ENCODE results near the gene PYROXD2.

DNA sequence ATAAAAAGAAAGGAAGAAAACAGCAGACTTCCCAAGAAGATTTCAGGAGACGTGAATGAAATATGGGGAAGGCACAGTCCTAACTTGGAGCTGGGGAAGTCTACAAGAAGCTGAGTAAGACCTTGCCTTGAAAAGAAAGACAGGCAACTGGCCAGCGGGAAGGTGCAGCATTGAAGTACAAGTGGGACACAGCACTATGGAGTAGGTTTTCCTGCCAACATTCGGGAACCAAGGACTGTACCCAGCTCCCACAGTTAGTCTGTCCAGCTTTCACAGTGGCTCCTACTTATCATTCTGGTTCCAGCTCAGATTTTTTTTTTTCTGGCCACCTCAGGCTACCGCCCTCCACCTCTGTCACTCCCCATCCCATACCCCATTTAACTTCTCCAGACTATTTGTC lies 21.7 kb upstream of the PYROXD2 start:
- TF ChIP-seq CTCF (IDR thresholded peaks at IDR 0.05) (no peak), POLR2AphosphoS5 (IDR thresholded peaks at IDR 0.05; ENCODE audit: low read depth, low read length) (no peak), EZH2phosphoT487 (IDR thresholded peaks at IDR 0.05; ENCODE audit: borderline replicate concordance, low read depth) (no peak)
- TF ChIP-seq, protein P1, sequence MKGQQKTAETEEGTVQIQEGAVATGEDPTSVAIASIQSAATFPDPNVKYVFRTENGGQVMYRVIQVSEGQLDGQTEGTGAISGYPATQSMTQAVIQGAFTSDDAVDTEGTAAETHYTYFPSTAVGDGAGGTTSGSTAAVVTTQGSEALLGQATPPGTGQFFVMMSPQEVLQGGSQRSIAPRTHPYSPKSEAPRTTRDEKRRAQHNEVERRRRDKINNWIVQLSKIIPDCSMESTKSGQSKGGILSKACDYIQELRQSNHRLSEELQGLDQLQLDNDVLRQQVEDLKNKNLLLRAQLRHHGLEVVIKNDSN (IDR thresholded peaks at IDR 0.05; ENCODE audit: borderline replicate concordance, low read depth): no peak
